Activated naive CD8-positive, alpha-beta T cell treated with anti-CD3 and anti-CD28 coated beads, Interleukin-2, amount 50 U/mL, for 16 hours (primary cell): ENCODE data around the gene GTF2IRD1.
"Not testable (repeated sequence)": the region's sequence is repeated elsewhere in the genome, so short reads cannot be mapped to it uniquely, and the experiment has no call there.

ENCODE experiments used
- DNase-seq: peaks from one replicate; pipeline ENCODE4 v3.0.0-alpha.2; 2020; ENCODE audit warnings: low read depth, low spot score

Gene GTF2IRD1

DNA sequence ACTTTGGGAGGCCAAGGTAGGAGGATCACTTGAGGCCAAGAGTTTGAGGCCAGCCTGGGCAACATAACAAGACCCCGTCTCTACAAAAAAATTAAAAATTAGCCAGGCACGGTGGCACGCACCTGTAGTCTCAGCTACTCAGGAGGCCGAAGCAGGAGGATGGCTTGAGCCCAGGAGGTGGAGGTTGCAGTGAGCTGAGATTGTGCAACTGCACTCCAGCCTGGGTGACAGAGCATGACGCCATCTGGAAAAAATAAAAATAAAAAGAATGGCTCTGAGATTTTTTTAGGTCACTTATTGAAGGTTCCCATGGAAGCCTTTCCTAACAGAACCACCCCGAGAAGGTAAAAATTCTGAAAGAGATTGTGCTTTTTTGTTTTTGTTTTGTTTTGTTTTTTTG, 109.9 kb downstream of the GTF2IRD1 start:
- DNase-seq, result not testable (repeated sequence)

DNA sequence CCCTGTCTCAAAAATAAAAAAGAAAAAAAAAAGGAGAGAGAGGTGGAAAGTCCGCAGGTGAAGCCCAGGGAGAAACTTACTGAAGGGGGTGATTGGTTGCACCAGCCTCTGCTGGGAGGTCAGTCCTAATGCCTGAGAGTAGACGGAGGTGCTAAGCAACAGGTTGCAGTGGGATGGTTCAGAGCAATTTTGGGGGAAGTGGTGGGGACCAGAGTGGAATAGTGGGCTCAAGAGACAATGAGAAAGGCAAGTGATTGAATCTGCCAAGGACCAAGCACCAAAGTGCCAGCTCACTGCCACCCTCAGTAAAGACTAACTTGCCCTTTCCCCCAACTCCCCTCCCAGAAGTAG, 113.6 kb downstream of the GTF2IRD1 start:
- no peak for DNase-seq

DNA sequence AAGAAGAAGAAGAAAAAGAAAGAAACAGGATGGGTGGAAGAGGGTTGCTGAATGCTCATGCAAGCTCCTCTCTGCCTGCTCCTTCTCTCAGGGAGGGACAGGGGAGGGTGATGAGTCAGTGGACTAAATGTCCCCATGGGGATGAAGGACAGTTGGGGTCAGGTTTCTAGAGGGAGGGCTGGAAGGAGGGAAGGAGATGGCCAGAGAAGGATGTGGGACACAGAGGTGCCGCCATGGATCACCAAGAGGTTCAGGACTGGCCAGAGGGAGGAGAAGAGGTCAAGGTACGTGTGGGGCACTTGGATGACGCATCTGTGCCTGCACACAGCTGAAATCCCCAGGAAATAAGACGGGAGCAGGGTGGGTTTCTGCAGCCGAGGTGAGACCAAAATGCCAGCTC, 115.0 kb downstream of the GTF2IRD1 start:
- DNase-seq, result no peak

DNA sequence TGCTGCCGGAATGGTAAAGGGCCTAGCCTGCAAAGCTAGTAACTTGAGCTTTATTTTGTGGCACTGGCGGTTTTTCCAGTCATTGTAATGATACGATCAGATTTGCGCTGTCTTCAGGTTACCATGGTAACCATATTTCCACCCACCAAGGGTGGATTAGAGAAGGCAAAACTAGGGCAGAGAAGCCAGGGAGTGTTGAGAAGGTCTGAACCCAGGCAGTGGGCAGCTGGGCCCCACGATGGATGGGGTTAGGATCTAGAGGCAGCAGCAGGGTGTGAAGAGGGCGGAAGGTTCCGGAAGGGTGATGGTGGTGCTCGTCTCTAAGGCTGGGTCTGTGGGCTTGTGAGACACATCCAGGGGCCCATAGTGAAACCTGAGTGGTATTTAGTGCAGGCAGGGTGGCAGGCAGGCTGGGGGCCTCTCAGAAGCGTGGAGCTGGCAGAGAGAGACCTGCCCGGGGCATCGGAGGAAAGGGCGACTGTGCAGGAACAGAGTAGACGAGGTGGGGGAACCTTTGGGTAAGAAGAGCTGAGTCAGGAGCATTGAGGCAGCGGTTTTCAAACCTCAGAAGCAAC, 115.9 kb downstream of the GTF2IRD1 start:
- no peak for DNase-seq

DNA sequence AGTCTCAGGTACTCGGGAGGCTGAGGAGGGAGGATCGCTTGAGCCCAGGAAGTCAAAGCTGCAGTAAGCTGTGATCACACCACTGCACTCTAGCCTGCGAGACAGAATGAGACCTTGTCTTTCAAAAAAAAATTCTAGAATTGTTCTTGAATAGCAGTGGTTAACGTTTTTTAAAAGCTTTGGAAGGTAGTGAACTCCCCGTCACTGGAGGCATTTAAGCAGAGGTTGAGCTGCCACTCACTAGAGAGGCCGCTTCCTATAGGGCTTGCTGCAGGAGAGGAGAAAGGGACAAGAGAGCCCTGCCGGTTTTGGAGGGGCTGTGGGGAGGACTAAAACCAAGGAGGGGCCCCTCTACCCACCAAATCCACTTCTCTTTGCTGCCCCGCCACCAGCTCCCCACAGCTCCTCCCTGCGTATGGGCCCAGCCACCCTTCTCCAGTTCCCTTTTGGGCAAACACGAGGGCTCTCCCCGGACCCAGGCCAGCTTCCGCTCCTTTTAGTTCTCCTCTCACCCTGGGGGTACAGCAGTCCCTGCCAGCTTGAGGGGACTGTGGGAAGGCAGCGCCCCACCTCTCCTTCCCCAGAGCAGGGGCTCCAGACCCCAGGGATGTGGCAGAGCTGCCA, 116.9 kb downstream of the GTF2IRD1 start:
- DNase-seq, result no peak

DNA sequence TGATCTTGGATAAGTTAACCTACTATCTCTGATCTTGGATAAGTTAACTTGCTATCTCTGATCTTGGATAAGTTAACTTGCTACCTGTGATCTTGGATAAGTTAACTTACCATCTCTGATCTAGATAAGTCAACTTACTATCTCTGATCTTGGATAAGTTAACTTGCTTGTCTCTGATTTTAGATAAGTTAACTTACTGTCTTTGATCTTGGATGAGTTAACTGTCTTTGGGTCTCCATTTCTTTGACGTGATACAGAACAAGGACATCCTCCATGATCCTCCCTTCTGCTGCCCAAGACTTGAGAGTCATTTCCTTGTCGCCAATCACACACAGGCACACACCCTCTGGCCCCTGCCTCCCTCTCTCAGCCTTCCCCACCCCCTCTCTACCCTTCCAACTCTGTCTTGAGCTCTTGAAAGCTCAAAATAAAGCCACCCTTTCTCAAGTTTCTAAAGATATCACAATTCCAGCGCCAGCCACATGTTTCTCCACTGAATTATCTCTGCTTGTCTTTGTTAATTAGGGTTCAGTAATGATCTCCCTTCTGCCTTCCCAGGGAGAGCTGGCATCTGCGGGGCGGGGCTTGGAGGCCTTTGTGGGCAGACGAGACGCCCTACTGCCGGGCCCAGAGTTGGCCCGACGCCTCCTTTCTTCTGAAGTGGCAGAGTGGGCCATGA, 118.7 kb downstream of the GTF2IRD1 start:
- no peak for DNase-seq

DNA sequence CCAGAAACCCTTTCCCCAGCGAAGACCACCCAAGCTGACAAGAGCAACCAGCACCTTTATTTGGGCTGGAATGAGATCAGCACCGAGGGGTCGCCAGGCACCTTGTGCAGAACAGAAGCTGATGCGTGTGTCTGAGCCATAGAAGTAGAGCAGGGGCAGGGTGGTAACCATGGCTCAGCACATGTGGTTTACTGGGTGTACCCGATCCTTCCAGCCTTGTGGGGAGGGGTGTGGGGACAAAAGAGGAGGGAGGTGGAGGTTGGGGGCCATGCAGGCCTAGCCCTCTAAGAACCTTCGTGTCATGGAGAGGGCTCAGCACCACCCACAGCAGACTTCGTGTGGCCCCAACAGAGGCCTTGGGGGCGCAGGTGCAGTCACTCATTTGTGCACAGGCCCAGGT, 119.8 kb downstream of the GTF2IRD1 start:
- no peak for DNase-seq

DNA sequence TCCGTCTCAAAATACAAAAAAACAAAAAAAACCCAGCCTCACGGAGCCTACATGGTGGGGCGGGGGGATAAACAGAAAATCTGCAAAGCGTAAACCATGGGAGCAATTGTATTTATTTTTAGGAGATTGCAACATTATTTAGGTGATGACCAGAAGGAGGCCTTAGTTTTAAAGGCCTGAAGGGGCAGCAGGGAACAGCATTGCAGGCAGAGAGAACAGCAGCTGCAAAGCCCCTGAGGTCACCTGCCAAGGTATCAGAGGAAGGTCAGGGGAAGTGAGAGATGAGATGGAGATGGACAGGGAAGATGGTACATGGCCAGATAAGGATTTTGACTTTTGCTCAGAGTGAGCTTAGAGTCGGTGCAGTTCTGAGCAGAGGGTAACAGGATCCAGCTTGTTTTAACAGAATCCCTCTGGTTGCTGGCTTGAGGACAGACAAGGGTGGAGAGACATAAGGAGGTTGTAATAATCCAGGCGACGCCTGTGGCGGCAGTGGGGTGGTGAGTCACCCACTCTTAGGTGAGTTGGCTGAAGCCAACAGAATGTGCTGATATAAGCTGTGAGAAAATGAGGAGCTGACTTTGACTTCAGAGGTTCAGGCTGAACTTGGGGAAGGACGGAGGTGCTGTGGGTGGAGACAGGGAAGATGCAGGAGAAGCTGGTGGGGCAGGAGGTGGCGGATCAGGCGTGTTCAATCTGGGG, 121.5 kb downstream of the GTF2IRD1 start:
- DNase-seq, result no peak

DNA sequence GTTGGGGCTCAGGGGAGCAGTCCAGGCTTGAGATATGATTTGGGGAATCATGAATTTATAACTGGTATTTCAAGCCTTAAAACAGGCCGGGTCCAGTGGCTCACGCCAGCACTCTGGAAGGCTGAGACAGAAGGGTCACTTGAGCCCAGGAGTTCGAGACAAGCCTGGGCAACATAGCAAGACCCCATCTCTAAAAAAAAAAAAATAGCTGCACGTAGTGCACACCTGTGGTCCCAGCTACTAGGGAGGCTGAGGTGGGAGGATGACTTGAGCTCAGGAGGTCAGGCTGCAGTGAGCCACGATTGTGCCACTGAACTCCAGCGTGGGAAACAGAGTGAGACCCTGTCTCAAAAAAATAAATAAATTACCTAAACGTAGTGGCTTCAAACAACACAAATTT, 122.1 kb downstream of the GTF2IRD1 start:
- DNase-seq, result no peak

DNA sequence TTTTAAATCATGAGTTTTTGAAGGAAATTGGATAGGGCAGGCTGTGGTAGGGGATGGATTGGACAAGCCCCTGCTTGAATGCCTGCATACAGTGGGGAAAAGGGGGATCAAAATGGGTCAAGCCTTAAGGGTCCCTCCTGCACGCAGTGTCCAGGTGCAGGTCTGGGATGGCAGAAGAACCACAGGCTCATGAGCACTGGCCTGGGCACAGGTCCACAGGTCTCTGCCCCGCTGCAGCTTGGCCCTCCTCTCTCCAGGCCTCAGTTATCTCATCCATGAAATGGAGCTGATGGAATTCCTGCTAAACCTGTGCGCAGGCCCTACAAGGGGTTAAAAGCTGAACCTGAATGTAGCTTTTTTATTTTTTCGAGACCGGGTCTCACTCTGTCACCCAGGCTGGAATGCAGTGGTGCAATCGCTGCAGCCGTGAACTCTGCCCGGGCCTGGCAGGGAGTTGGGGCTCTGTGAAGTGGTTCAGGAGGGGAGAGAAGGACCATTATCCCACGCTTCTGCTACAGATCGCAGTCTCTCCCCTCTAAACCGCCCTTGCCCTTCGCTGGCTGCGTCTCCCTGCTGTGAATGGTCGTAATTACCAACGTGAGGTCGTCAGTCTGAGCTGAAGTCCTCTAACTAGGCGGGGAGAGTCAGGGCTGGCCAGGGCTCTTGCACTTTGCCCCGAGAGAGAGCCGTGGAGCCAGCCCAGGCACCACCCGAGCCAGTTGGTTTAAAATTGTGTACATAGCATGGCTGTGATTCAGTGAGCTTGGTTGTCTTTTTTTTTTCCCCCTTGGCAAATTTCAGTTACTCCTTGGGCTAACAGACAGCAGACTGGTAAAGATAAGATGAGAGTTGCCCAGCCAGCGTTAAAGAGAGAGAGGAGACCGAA, 126.3 kb downstream of the GTF2IRD1 start:
- no peak for DNase-seq

DNA sequence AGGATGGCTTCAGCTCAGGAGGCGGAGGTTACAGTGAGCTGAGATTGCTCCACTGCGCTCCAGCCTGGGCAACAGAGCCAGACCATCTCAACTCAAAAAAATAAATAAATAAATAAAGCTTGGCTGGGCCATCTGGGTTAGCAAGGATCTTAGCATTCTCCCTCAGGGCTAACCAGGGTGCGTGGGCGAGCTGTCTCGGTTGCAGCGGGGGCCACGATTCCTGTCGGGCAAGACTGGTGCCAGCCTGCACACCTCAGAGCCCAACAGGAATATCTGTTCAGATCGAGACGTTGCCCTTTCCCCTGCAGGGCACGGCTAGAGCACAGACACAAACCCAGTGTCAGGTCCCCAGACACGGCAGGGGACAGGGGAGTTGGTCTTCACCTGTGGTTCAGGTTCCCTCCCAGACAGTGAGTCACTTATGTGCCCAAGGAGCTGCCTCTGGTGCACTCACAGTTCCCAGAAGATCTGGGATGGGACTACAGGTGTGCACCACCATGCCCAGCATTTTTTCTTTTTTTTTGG, 128.3 kb downstream of the GTF2IRD1 start:
- DNase-seq, result no peak

DNA sequence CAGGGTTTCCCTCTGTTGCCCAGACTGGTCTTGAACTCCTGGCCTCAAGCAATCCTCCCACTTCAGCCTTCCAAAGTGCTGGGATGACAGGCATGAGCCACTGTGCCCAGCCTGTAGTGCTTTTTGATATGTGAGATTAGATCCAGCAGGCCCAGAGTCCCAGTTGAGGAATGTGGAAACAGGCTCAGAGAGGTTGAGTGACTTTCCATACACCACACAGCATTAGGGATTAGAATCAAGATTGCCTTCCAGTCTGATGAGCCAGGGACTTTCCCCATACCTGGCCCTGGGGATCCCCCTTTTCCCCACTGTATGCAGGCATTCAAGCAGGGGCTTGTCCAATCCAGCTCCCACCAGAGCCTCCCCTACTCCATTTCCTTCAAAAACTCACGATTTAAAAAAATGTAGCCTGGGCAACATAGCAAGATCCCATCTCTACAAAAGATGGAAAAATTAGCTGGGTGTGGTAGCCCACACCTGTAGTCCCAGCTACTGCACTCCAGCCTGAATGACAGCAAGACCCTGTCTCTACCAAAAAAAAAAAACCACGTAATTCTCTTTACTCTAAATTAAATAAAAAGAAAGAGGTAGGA, 128.8 kb downstream of the GTF2IRD1 start:
- no peak for DNase-seq

DNA sequence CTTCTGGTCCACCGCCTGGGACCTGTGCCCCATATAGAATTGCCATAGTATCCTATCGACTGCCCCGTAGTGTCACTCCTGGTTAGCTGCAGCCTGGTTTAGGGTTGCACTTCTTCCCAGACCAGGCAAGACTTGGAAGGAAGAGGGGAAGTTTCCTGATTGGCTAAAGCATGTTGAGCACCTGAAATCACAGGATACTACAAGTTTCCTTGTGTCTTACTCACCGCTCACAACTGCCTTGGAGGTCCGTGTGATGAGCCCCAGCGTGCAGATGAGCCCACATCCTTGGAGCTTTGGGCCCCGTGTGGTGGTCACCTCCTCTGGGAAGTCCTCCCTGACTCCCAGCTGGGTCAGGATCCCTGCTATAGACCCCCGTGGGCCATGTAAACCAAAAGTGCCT, 129.9 kb downstream of the GTF2IRD1 start:
- no peak for DNase-seq

DNA sequence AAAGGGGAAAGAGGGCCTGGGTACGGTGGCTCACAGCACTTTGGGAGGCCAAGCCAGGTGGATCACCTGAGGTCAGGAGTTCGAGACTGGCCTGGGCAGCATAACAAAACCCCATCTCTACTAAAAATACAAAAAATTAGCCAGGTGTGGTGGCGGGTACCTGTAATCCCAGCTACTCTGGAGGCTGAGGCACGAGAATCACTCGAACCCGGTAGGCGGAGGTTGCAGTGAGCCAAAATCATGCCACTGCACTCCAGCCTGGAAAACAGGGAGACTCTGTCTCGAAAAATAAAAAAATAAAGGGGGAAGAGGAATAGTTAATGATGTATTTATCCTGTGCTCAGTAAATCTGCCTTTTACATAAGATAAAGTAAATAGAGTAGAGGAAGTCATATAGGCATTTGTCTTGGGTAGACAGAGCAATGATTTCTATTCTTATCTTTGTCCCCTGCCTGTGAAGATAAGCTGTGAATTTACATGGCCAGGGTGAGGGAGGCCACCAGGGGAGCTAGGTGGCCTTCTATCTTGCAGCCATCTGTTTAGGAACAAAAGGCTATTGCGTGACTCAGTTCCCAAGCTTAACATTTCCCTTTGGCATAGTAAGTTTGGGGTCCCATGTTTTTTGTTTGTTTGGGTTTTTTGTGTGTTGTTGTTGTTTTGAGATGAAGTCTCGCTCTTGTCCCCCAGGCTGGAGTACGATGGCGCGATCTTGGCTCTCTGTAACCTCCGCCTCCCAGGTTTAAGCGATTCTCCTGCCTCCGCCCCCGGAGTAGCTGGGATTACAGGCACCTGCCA, 130.7 kb downstream of the GTF2IRD1 start:
- no peak for DNase-seq

DNA sequence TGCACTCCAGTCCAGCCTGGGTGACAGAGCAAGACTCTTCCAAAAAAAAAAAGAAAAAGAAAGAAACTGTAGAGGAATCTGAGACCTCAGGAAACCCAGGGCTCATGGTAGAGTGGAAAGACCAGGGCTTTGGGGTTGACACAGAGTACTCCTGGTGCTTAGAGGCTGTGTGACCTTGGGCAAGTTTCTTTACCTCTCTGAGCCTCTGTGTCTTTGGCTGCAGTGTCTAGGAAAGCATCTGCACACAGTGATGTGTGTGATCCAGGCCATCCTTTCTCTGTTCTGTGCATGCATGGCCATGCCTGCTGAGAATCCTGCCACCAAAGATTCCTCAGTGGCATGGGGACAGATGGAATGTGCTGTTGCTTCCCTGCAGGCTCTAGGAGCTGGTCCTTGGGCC, 132.1 kb downstream of the GTF2IRD1 start:
- no peak for DNase-seq

DNA sequence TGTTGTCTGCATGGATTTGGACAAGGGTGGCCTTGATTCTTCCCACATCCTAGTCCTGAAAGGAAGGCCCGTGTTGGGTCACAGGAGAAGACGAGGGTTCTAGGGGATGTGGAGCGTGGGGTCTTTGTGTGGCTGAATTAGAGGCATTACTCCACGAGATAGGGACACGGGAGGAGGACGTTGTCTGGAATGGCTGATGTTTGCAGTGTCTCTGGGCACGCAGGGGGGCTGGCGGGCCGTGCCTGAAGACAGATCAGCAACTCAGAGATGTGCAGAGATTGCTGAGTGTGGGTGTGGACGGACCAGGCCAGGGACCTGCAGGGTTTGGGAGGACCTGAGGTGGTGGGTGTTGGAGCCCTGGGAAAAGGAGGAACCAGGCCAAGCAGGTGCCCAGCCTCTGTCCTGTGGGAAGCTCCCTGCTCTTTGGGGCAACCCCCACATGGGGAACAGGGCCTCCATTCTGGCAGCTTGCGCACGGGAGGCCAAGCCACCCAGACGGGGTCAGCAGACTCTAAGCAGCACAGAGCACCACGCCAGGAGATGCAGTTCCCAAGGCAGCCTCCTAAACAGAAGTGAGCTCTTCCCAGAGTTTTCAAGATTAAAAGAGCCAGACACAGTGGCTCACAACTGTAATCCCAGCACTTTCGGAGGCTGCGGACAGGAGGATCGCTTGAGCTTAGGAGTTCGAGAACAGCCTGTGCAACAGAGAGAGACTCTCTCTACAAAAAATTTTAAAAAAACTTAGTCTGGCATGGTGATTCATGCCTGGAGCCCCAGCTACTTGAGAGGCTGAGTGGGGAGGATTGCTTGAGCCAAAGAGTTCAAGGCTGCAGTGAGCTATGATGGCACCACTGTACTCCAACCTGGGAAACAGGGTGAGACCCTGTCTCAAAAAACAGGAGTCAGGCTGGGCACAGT, 132.8 kb downstream of the GTF2IRD1 start:
- no peak for DNase-seq

DNA sequence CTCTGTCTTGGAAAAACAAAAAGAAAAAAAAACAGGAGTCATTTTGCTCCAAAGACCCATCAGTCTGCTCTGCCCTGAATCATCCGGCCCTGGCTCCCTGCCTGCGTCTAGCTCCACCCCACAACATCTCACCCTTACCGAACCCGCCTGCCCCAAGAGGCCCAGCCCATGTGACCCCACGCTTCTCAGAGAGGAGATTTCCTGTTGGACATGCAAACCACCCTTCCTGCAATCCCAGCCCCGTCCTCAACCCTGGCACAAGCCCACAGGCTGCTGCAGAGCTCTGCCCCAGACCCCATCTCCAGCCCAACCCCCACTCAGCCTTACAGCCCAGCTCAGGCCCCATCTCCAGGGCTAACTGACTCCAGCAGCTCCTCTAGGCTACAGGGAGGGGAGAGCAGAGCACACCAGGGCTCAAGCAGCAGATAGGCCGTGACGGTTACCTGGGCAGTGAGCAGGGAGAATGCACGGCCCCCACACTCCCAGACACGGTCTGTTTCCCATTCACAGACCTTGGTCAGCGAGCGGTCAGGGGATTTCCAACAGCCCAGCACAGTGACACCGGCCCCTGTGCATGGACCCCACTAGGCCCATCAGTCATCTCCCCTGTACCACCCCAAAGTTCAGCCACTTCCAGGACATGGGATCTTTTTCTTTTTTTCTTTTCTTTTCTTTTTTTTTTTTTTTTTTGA, 133.9 kb downstream of the GTF2IRD1 start:
- DNase-seq, result no peak

DNA sequence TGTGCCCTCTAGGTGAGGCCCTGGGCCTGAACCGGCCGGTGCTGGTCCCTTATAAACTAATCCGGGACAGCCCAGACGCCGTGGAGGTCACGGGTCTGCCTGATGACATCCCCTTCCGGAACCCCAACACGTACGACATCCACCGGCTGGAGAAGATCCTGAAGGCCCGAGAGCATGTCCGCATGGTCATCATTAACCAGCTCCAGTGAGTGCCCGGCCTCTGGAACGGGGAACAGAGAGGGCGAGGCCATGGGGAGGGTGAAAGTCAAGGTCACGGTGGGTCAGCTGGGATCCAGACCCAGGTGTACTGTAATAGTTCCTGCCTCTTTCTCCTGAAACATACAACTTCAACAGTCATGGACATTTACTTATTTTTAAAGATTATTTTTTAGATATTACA, 137.1 kb downstream of the GTF2IRD1 start:
- no peak for DNase-seq

DNA sequence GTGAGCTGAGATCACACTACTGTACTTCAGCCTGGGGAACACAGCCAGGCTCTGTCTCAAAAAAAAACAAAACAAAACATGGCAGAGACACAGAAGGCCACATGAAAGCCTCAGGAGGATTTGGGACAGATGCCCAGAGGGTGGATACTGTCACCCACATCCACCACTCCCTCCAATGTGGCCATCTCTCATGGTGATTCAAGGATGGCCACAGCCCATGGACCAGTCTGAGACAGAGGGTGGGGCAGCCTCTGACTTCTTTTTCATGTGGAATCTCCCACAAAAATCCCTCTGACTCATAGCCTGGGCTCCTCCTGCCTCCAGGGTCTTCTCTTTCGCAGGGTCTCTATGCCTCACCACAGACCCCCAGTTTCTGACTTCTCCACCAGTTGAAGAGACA, 144.9 kb downstream of the GTF2IRD1 start:
- no peak for DNase-seq
